Keratinocyte (primary cell): Measurements from ENCODE around the gene SCAPER. TPM values are rescaled to one million over a fixed set of nuclear protein-coding genes. Genes with fewer than 3 reads are reported as not detected.
A peak's percentile ranks its signal among the peaks of the same experiment; 100 is the strongest.

Source experiments
- DNase-seq: peaks from one replicate; pipeline ENCODE4 v3.0.0-alpha.2; 2011; ENCODE audit warnings: low read depth, missing footprints, low spot score
- FAIRE-seq: peaks from 2 replicates; lab custom pipeline; 2011; peaks lifted over from hg19 to GRCh38; lab: Jason Lieb, UNC
- H2AFZ ChIP-seq: 2 replicates; pipeline ENCODE4 v1.6.0; 2012; ENCODE audit warnings: low read length, control low read depth, inconsistent platforms; ENCODE audit not compliant: control insufficient read depth
- H3K27ac ChIP-seq: 2 replicates; pipeline ENCODE4 v1.5.1; 2011; ENCODE audit warnings: low read length; ENCODE audit not compliant: control insufficient read depth, insufficient read depth
- H3K27me3 ChIP-seq: 3 replicates; pipeline ENCODE4 v1.6.0; 2011; ENCODE audit warnings: low read length; ENCODE audit not compliant: control insufficient read depth, insufficient read depth; ENCODE audit errors: extremely low read depth
- H3K36me3 ChIP-seq, 2 experiments: 2 replicates in 1 of 2; 3 replicates in 1 of 2; pipeline ENCODE4 v1.5.1; 2011; ENCODE audit warnings: low read length in 2 of 2, mild to moderate bottlenecking in 1 of 2; ENCODE audit not compliant: control insufficient read depth in 2 of 2, insufficient read depth in 2 of 2; ENCODE audit errors: extremely low read depth in 1 of 2
- H3K4me1 ChIP-seq: 3 replicates; pipeline ENCODE4 v1.5.1; 2011; ENCODE audit warnings: low read length; ENCODE audit not compliant: control insufficient read depth, insufficient read depth; ENCODE audit errors: extremely low read depth
- H3K4me2 ChIP-seq: 3 replicates; pipeline ENCODE4 v1.6.0; 2011; ENCODE audit warnings: low read depth, low read length; ENCODE audit not compliant: control insufficient read depth, insufficient read depth; ENCODE audit errors: extremely low read depth
- H3K4me3 ChIP-seq, 3 experiments: fragments of 200-600 bp in 1 of 3; sonication (generic) in 1 of 3; 2 replicates in 2 of 3; 3 replicates in 1 of 3; pipeline ENCODE4 v1.5.1; 2011 to 2016; ENCODE audit warnings: low read length in 3 of 3, mild to moderate bottlenecking in 3 of 3, control low read depth in 2 of 3, inconsistent platforms in 1 of 3, low read depth in 1 of 3, mixed read lengths in 1 of 3, mixed run types in 1 of 3, moderate library complexity in 1 of 3; ENCODE audit not compliant: control insufficient read depth in 2 of 3, insufficient read depth in 2 of 3; ENCODE audit errors: extremely low read depth in 1 of 3
- H3K79me2 ChIP-seq: 2 replicates; pipeline ENCODE4 v1.6.0; 2012; ENCODE audit warnings: low read length; ENCODE audit not compliant: control insufficient read depth, insufficient read depth
- H3K9ac ChIP-seq: 3 replicates; pipeline ENCODE4 v1.6.0; 2011; ENCODE audit warnings: low read length; ENCODE audit not compliant: control insufficient read depth, insufficient read depth; ENCODE audit errors: extremely low read depth
- H3K9me1 ChIP-seq: 3 replicates; pipeline ENCODE4 v1.6.0; 2011; ENCODE audit warnings: low read length; ENCODE audit not compliant: control insufficient read depth, insufficient read depth; ENCODE audit errors: extremely low read depth
- H3K9me3 ChIP-seq: 2 replicates; pipeline ENCODE4 v1.5.1; 2012; ENCODE audit warnings: low read depth, low read length; ENCODE audit not compliant: control insufficient read depth
- H4K20me1 ChIP-seq: 3 replicates; pipeline ENCODE4 v1.6.0; 2011; ENCODE audit warnings: low read length; ENCODE audit not compliant: control insufficient read depth, insufficient read depth; ENCODE audit errors: extremely low read depth
- EZH2 ChIP-seq: IDR thresholded peaks from one replicate; pipeline ENCODE4 v1.6.1; 2012; ENCODE audit warnings: inconsistent platforms, mild to moderate bottlenecking, low read length, moderate library complexity
- dilution Hi-C: fragments of 300-500 bp; cut with MboI; formaldehyde crosslinking; loops from one replicate; pipeline ENCODE4 v1.7.0; 2020; ENCODE audit warnings: low sequenced_read_pairs; ENCODE audit not compliant: extremely low pct_ligation_motif_present
- polyA plus RNA-seq, 5 experiments: library from polyadenylated mRNA; depleted of rRNA in 3 of 5; stranded (reverse) in 3 of 5; stranded (forward) in 1 of 5; unstranded in 1 of 5; fragments of >200 nt; gene quantifications; 1 replicate in 1 of 5; 2 replicates in 3 of 5; 3 replicates in 1 of 5; pipeline versions ENCODE4 v1.2.1 to v1.2.3, GENCODE V29; 2011 to 2012; ENCODE audit warnings: missing spikeins in 2 of 5, low read depth in 1 of 5, low replicate concordance in 1 of 5
- TF ChIP-seq, protein P1 (sequence below), 3 experiments: IDR thresholded peaks in 1 of 3; conservative IDR thresholded peaks in 1 of 3; optimal IDR thresholded peaks in 1 of 3; 2 replicates in 2 of 3; 3 replicates in 1 of 3; pipeline versions ENCODE3 to v1.5.1; 2011; ENCODE audit warnings: low read length in 3 of 3, mild to moderate bottlenecking in 3 of 3, moderate library complexity in 2 of 3, control low read depth in 1 of 3, inconsistent platforms in 1 of 3; ENCODE audit not compliant: insufficient read depth in 2 of 3; ENCODE audit errors: extremely low read depth in 1 of 3

SCAPER gene
- polyA plus RNA-seq, 1 donor (not counting 4 experiments of a cell fraction or from before 2014, with no cell fraction given) = 5.2 TPM

DNA sequence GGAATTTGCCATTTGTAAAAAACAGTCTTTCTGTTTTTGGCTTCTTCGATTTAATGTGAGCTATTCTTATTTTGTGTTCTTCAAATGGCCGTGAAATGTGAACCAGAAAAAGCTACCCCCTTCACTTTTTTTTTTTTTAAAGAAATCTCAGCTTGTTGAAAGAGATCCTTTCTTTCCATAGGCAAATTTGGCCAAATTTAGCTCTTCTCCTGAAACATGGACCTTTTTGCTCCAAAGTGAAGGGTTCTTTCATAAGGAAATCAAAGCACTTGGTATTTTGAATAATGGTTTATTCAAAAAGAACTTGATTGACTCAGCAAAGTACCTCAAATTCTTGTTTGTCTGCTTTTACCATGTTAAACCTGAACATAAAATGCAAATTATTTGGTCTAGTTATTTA lies 36.5 kb upstream of the SCAPER start:
- TF ChIP-seq, protein P1, sequence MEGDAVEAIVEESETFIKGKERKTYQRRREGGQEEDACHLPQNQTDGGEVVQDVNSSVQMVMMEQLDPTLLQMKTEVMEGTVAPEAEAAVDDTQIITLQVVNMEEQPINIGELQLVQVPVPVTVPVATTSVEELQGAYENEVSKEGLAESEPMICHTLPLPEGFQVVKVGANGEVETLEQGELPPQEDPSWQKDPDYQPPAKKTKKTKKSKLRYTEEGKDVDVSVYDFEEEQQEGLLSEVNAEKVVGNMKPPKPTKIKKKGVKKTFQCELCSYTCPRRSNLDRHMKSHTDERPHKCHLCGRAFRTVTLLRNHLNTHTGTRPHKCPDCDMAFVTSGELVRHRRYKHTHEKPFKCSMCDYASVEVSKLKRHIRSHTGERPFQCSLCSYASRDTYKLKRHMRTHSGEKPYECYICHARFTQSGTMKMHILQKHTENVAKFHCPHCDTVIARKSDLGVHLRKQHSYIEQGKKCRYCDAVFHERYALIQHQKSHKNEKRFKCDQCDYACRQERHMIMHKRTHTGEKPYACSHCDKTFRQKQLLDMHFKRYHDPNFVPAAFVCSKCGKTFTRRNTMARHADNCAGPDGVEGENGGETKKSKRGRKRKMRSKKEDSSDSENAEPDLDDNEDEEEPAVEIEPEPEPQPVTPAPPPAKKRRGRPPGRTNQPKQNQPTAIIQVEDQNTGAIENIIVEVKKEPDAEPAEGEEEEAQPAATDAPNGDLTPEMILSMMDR (optimal IDR thresholded peaks at IDR 0.05 in 1 of 3, IDR thresholded peaks at IDR 0.05 in 1 of 3, conservative IDR thresholded peaks at IDR 0.05 in 1 of 3; ENCODE audit: extremely low read depth in 1 of 3, insufficient read depth in 2 of 3, low read length in 3 of 3) = no peak
- TF ChIP-seq EZH2 = no peak
- no peak for FAIRE-seq
- H3K36me3 ChIP-seq = peaks cover 6 to 17% of the 10 kb centered on the region in 2 experiments

DNA sequence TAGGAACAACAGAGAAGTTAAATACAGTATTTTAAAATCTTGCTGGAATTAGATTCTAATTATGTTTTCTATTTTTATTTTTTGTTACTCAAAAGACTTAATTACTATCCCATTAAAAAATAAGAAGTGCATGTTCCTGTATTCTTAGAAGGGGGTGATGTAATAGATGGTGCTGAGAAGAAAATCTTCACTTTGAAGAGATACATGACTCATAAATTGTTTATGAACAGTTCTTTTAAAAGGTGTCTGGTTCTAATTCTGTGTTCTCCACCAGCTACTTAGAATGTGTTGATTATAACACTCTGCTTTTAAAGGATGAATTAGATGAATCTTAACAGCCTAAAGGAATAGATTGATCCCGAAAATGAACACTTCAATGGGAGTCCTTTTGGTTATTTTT lies 34.6 kb upstream of the SCAPER start:
- peaks cover 7 to 30% of the 10 kb centered on the region in 2 experiments for H3K36me3 ChIP-seq
- H3K27ac ChIP-seq = peak overlapping the region; percentile 65

More for the DNA sequence above, 36.5 kb upstream of the SCAPER start:
- no peaks in the 10 kb centered on the region for H3K9me1 ChIP-seq
- dilution Hi-C loops = no loop called here
- no peak for DNase-seq
- H3K4me2 ChIP-seq = no peak overlapping the region
- H2AFZ ChIP-seq = no peak overlapping the region
- peaks cover 3% of the 10 kb centered on the region for H3K4me1 ChIP-seq
- no peak overlapping the region for H3K27ac ChIP-seq
- no peaks in the 10 kb centered on the region for H3K9me3 ChIP-seq
- no peaks in the 10 kb centered on the region for H3K27me3 ChIP-seq
- H3K4me3 ChIP-seq = no peak overlapping the region
- H3K9ac ChIP-seq = no peak overlapping the region
- H3K79me2 ChIP-seq = no peaks in the 10 kb centered on the region
- H4K20me1 ChIP-seq = no peaks in the 10 kb centered on the region

More for the DNA sequence above, 34.6 kb upstream of the SCAPER start:
- H3K9me3 ChIP-seq = no peaks in the 10 kb centered on the region
- dilution Hi-C loops = no loop called here
- DNase-seq (no peak), FAIRE-seq (no peak)
- no peak overlapping the region for H3K9ac ChIP-seq
- H3K27me3 ChIP-seq = no peaks in the 10 kb centered on the region
- no peaks in the 10 kb centered on the region for H4K20me1 ChIP-seq
- TF ChIP-seq EZH2 = no peak
- TF ChIP-seq, protein P1 (optimal IDR thresholded peaks at IDR 0.05 in 1 of 3, IDR thresholded peaks at IDR 0.05 in 1 of 3, conservative IDR thresholded peaks at IDR 0.05 in 1 of 3; ENCODE audit: extremely low read depth in 1 of 3, insufficient read depth in 2 of 3, low read length in 3 of 3) = no peak
- H2AFZ ChIP-seq = no peak overlapping the region
- H3K4me2 ChIP-seq = no peak overlapping the region
- H3K4me1 ChIP-seq = peaks cover 3% of the 10 kb centered on the region
- H3K9me1 ChIP-seq = no peaks in the 10 kb centered on the region
- H3K79me2 ChIP-seq = no peaks in the 10 kb centered on the region
- H3K4me3 ChIP-seq = no peak overlapping the region
